Left lobe of liver (tissue), 2 donors: ENCODE data around the gene KAT8. TPM values are rescaled to one million over a fixed set of nuclear protein-coding genes. Genes with fewer than 3 reads are reported as not detected.

Source experiments
- ATAC-seq: fragments of 200-7000 bp; cut with Tn5 transposase; one replicate; pipeline ENCODE4 v1.9.1; 2020; ENCODE audit warnings: mild to moderate bottlenecking, moderate library complexity
- DNase-seq: peaks from one replicate; pipeline ENCODE4 v3.0.0-alpha.2; 2020; ENCODE audit warnings: low spot score
- total RNA-seq: library from RNA; stranded (reverse); gene quantifications from one replicate; pipeline ENCODE4 v1.2.1, GENCODE V29; 2021
- donor health status: DM: no; HTN: no; CAD: no; lungs with moderate emphysema.
- donor health status: DM: no; HTN: yes; CAD: no.

KAT8 gene
- total RNA-seq, 1 donor from 2014 or later, result 27.0 TPM

GRCh38 chr16:31106509-31107464, 10.7 kb upstream of the KAT8 start:
- no peak for ATAC-seq
- DNase-seq, result no peak

GRCh38 chr16:31107465-31107867, 10.0 kb upstream of the KAT8 start:
- ATAC-seq, result no peak
- no peak for DNase-seq

DNA sequence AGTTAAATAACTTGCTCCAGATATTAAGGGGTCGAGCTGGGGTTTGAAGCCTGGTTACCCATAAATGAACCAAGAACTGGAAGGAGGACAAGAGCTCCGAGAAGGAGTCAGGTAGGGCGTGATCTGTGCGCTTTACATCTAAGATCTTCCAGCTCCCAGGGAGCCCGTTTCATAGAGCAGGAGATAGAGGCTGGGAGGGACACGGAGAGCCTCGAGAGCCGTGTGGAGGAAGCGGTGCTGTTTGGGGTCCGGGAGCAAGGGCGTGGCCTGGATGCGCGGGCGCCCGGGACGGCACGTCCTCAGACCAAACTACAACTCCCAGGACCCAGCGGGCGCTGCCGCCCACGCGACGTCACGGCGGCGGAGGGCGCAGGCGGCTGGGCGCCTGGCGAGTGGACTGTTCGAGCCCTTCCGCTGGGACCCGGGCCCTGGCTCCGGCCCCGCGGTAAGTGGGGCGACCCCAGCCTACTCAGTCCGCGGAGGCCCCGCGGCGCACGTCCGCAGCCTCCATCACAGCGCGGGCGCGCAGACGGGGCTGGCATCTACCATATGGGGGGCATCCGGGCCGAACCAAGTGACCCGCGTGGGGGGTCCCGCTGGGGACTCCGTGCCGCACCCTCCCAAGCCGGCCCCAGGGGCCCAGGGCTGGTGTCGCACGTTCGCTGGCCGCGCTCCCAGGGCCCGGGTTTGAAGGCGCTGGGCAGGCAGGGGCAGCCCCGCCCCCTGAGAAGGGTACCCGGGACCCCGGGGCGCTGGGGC, 9.2 kb upstream of the KAT8 start, which contains the start of gene BCKDK:
Gene BCKDK, plus strand, starts transcription at position 352 of the 759 bp plus-strand sequence. CDS start 838 bp downstream, outside the sequence.
- ATAC-seq, result peak; percentile 77
- peak; percentile 79 for DNase-seq

DNA sequence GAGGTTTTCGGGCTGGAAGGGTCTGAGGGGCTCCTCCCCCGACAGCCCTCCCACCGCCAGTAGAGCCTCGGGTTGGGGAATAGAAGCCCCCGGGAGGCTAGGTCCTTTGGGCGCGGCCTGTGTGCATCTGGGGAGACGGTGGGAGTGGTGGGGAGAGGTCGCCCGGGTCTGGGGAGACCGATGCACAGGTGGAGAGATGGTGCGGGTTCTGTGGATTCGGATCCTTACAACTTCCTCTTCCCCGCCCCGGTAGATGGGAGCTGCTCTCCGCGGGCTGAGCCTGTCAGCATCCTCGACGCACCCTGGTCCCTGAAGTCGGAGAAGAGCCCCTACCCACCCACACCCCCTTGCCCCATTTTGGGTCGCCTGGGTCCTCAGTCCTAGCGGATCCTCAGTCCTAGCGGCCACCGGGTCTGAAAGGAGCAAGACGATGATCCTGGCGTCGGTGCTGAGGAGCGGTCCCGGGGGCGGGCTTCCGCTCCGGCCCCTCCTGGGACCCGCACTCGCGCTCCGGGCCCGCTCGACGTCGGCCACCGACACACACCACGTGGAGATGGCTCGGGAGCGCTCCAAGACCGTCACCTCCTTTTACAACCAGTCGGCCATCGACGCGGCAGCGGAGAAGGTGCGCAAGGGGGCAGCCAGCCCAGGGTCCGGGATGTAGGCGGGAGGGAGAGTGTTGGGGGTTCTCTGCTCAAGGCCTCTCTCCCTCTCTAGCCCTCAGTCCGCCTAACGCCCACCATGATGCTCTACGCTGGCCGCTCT, 8.5 kb upstream of the KAT8 start:
- DNase-seq, result no peak

DNA sequence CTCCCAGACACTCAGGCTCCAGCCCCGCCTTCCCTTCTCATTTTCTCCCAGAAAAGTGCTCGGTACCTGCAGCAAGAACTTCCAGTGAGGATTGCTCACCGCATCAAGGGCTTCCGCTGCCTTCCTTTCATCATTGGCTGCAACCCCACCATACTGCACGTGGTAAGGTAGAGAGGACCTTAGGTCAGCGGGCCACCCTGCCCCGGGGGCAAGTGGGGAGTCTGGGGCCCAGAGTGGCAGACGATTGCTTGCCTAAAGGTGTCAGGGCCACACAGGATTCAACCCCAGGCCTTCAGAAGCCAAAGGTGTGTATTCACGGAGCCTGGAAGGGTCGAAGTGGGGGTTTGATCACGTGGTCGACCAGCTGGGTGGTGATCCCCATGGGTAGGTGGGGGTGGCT, 7.8 kb upstream of the KAT8 start:
- ATAC-seq (no peak), DNase-seq (no peak)

More for the DNA sequence above, 8.5 kb upstream of the KAT8 start:
- no peak for ATAC-seq

GRCh38 chr16:31110106-31111034, 7.1 kb upstream of the KAT8 start:
- ATAC-seq (peak; percentile 18), DNase-seq (peak; percentile 62)

- ATAC-seq (no peak), DNase-seq (no peak)
Measured at GRCh38 chr16:31111881-31112466, 5.5 kb upstream of the KAT8 start.

- ATAC-seq, result no peak
Measured at GRCh38 chr16:31112711-31113110, 4.8 kb upstream of the KAT8 start.

DNA sequence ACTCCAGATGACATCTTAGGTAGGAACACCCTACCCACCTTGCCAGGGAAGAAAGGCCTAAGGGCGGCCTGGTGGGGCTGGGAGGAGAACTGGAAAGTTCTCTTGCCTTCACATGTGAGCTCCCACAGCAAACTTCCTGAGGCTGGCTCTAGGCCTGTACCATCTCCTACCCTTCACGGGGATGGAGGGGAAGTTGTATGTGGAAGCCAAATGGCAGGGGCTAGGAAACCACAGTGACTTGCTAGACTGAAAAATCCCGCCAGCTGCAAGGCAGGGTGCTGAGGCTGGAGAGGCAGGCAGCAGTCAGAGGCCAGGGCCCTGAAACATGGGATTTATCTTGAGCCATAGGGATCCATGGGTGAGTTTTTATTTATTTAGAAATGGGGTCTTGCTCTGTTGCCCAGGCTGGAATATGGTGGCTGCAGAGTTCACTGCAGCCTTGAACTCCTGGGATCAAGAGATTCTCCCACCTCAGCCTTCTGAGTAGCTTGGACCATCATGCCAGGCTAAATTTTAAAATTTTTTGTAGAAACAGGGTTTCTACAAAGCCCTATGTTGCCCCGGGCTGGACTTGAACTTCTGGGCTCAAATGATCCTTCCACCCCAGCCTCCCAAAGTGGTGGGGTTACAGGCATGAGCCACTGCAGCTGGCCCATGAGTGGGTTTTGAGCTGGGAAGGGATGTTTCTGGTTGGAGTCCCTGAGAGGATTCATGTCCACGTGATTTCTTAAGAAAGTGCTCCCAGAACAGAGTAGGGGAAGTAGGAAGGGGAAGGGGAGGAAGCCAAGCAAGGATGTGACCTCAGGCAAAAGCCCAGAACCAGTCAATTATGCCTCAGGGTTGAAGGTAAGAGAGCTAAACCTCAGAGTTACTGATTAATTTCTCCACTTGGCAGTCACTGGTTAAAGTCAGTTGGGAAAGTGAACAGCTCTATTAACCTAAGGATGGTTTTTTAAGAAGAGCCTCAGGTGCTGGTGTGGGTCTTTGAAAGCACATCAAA, 4.0 kb upstream of the KAT8 start:
- ATAC-seq, result peak; percentile 36
- no peak for DNase-seq

More at GRCh38 chr16:31112711-31113110, 4.8 kb upstream of the KAT8 start:
- no peak for DNase-seq

DNA sequence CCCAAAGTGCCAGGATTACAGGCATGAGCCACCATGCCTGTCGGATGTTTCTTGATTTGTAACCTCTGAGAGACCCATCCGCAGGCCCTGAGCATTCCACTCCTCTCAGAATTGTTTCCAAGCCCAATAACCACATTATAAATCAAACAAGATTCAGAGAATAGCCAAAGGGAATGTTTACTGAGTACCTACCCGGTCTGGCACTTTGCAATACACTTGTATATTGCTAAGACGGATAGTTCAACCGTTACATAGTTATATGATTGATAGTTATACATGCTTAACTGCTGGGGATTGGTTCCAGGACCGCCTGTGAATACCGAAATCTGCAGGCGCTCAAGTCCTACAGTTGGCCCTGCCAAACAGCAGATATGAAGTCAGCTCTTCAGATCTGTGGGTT, 3.0 kb upstream of the KAT8 start:
- no peak for DNase-seq
- ATAC-seq, result no peak

DNA sequence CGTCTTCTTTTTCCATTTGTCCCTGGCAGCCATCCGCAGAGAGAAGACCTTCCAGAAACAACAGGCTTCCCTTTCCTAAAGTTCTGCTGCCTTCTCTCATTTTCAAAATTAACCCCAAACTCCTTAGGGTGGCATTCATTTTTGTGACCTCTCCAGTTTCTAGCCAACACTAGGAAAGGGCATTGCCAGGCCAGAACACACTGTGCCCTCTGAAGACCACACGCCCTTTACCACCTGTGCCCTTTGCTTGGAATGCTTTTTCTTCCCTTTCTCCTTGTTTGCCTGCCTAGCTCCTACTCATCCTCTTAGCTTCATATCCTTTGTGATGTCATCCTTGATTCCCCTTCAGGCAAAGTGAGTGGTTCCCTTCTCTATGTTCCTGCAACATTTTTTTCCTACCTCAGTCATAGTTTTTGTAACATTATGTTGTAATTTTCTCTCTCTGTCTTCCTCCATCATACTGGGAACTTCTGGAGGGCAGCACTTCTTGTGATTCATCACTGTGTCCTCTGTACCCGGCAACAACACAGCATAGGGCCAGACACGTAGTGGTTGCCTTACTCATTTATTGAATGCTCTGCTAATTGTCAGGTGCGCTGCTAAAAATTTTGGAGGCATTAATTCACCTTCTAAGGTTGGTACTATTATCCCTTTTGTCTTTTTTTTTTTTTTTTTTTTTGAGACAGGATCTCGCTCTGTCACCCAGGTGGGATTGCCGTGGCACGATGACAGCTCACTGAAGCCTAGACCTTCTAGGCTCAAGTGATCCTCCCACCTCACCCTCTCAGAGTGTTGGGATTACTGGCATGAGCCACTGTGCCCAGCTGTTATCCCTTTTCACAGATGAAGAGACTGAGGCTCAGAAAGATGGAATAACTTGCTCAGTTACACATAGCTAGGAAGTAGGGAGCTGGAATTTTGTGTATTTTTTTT, 1.0 kb downstream of the KAT8 start:
- ATAC-seq (no peak), DNase-seq (no peak)

DNA sequence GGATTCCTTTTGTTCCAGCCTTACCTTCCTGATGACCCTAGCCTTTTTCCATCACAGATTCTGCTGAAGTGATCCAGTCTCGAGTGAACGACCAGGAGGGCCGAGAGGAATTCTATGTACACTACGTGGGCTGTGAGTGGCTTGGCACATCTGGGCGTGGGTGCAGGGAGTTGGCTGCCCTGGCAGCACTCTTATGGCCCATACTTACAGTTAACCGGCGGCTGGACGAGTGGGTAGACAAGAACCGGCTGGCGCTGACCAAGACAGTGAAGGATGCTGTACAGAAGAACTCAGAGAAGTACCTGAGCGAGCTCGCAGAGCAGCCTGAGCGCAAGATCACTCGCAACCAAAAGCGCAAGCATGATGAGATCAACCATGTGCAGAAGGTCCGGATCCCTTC, 2.7 kb downstream of the KAT8 start:
- ATAC-seq (no peak), DNase-seq (no peak)

- ATAC-seq, result no peak
- no peak for DNase-seq
Measured at GRCh38 chr16:31125844-31126243, 8.4 kb downstream of the KAT8 start.

- DNase-seq, result no peak
- no peak for ATAC-seq
Measured at GRCh38 chr16:31127182-31127581, 9.7 kb downstream of the KAT8 start.

- no peak for DNase-seq
- peak; percentile 37 for ATAC-seq
Measured at GRCh38 chr16:31128711-31129567, 11.5 kb downstream of the KAT8 start.
